ENCODE results near the gene GAPVD1. TPM values are rescaled to one million over a fixed set of nuclear protein-coding genes. Genes with fewer than 3 reads are reported as not detected.
A peak's percentile ranks its signal among the peaks of the same experiment; 100 is the strongest.
"Not testable (repeated sequence)": the region's sequence is repeated elsewhere in the genome, so short reads cannot be mapped to it uniquely, and the experiment has no call there.

Gene GAPVD1, protein sequence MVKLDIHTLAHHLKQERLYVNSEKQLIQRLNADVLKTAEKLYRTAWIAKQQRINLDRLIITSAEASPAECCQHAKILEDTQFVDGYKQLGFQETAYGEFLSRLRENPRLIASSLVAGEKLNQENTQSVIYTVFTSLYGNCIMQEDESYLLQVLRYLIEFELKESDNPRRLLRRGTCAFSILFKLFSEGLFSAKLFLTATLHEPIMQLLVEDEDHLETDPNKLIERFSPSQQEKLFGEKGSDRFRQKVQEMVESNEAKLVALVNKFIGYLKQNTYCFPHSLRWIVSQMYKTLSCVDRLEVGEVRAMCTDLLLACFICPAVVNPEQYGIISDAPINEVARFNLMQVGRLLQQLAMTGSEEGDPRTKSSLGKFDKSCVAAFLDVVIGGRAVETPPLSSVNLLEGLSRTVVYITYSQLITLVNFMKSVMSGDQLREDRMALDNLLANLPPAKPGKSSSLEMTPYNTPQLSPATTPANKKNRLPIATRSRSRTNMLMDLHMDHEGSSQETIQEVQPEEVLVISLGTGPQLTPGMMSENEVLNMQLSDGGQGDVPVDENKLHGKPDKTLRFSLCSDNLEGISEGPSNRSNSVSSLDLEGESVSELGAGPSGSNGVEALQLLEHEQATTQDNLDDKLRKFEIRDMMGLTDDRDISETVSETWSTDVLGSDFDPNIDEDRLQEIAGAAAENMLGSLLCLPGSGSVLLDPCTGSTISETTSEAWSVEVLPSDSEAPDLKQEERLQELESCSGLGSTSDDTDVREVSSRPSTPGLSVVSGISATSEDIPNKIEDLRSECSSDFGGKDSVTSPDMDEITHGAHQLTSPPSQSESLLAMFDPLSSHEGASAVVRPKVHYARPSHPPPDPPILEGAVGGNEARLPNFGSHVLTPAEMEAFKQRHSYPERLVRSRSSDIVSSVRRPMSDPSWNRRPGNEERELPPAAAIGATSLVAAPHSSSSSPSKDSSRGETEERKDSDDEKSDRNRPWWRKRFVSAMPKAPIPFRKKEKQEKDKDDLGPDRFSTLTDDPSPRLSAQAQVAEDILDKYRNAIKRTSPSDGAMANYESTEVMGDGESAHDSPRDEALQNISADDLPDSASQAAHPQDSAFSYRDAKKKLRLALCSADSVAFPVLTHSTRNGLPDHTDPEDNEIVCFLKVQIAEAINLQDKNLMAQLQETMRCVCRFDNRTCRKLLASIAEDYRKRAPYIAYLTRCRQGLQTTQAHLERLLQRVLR (N-terminal part only)
- 10 to 100 TPM; 26.5 to 47.1 (median 42.3) TPM for polyA plus RNA-seq (ENCODE audit: insufficient read depth in 1 of 5, insufficient read length in 5 of 5, low replicate concordance in 1 of 5)
- long read RNA-seq, donor 1, partial matches to known transcripts, result 0 of 2 reads
- long read RNA-seq, donor 1, other reads (novel, unspliced or antisense), result 0 of 2 reads
- long read RNA-seq, donor 2, result 0 reads
- long read RNA-seq, donor 3, result 0 reads
- long read RNA-seq, donor 4, partial matches to known transcripts, result 0 of 1 reads
- long read RNA-seq, donor 4, other reads (novel, unspliced or antisense), result 0 of 1 reads
- long read RNA-seq, donor 5, partial matches to known transcripts, result 0 of 2 reads
- long read RNA-seq, donor 5, other reads (novel, unspliced or antisense), result 0 of 2 reads
- long read RNA-seq, donor 6, result 0 reads
- long read RNA-seq, donor 7, partial matches to known transcripts, result 8 of 9 reads
- long read RNA-seq, donor 7, other reads (novel, unspliced or antisense), result 0 of 9 reads
- long read RNA-seq, donor 8, partial matches to known transcripts, result 8 of 8 reads
- long read RNA-seq, donor 8, other reads (novel, unspliced or antisense), result 0 of 8 reads

DNA sequence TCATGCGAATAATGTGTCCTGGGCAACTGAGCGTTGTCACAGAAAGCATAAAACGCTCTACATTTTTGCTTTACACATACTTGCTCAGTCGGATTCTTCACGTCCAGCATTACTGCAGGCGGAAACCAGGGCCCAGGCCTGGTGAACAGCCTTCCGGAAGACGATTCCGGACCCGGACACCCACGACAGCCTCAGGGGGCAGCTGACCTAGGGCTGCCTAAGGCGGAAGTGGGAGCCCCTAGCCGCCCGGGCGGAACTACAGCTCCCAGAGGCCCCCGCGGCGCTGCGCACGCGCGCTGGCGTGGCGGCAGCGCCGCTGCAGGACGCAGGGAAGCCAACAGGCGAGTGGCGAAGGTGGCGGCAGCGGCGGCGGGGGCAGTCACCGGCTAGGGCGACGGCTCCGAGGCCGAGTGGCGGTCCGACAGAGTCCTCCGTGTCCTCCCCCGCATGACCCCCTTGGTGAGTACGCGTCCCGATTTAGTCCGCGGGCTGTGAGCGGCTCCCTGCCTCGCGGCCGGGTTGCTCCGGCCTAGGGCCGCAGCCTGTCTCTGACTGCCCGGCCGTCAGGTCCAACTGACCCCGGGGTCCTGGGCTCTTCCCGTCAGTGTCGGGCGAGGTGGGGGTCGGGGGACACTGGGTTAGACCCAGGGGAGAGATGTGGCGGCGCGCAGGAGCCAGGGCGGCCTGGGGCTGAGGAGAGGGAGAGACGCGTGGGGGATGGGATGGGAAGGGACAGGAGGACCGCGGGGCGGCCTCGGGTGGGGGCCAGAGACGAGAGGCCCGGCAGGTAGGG, at the start of gene GAPVD1:
Gene GAPVD1, plus strand, starts transcription at position 326 of the 793 bp plus-strand sequence. CDS start 37,096 bp downstream, outside the sequence.
- peak; percentile 92 to 93 for DNase-seq

GRCh38 chr9:125214186-125214585, 47.4 kb upstream of the GAPVD1 start:
- no peak for DNase-seq

DNA sequence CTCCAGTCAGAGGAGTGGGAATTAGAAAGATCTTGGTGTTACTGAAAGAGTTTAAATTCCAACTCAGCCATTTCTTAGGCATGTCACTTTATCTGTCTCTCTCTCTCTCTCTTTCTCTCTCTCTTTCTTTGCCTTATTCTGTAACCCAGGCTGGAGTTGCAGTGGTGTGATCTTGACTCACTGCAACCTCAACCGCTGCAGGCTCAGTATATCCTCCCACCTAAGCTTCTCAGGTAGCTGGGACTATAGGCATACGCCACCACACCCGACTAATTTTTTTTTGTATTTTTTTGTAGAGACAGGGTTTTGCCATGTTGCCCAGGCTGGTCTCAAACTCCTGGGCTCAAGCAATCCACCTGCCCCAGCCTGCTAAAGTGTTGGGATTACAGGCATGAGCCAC, 43.0 kb upstream of the GAPVD1 start:
- DNase-seq, result no peak

DNA sequence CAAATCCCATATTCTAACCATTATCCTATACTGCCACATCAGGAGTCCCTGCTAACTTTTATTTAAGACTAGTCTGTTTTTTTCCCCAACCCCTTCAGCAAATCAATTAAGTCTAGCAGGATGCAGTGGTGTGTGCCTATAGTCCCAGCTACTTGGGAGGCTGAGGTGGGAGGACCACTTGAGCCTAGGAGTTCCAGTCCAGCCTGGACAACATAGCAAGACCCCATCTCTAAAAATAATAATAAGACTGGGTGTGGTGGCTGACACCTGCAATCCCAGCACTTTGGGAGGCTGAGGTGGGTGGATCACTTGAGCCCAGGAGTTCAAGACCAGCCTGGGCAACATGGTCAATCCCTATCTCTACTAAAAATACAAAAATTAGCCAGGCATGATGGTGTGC, 36.8 kb upstream of the GAPVD1 start:
- not testable (repeated sequence) for DNase-seq

GRCh38 chr9:125227761-125228160, 33.9 kb upstream of the GAPVD1 start:
- no peak for DNase-seq

- DNase-seq, result no peak
Observed at GRCh38 chr9:125233678-125234077, 27.9 kb upstream of the GAPVD1 start.

GRCh38 chr9:125234099-125234498, 27.5 kb upstream of the GAPVD1 start:
- DNase-seq, result not testable (repeated sequence)

GRCh38 chr9:125235804-125236519, 25.7 kb upstream of the GAPVD1 start:
- DNase-seq, result no peak

DNA sequence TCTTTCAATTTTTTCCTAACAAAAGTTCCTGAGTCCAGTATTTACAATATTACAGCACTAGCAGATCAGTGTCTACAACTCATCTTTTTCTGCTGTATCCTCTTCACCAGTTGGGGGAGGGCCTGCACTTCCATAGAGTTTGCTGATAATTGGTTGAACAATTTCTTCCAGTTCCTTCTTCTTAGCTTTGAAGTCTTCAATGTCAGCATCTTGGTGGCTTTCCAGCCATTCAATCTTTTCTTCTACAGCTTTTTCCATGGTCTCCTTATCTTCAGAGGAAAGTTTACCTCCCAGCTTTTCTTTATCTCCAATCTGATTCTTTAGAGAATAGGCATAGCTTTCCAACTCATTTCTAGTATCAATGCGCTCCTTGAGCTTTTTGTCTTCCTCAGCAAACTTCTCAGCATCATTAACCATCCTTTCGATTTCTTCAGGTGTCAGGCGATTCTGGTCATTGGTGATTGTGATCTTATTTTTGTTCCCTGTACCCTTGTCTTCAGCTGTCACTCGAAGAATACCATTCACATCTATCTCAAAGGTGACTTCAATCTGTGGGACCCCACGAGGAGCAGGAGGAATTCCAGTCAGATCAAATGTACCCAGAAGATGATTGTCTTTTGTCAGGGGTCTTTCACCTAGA, 25.0 kb upstream of the GAPVD1 start:
- not testable (repeated sequence) for DNase-seq

DNA sequence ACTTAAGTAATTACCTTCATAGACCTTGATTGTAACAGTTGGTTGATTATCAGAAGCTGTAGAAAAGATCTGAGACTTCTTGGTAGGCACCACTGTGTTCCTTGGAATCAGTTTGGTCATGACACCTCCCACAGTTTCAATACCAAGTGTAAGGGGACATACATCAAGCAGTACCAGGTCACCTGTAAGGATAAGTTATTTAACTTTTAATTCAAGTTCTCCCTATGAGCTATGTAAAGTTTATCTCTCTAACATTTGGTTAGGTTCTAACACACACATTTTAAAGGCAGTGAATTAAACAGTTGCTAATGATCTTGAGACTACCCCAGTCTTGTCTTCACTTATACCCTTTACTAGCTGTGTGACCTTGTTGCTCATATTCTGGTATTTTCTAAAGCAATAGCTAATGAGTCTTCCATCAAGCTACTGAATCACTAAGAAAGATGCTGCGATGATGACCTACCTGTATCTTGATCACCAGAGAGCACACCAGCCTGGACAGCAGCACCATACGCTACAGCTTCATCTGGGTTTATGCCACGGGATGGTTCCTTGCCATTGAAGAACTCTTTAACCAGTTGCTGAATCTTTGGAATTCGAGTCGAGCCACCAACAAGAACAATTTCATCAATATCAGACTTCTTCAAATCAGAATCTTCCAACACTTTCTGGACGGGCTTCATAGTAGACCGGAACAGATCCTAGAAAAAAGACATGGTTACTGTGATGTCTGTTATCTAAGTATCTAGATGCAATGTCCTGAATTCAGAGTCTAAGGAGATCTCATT, 23.3 kb upstream of the GAPVD1 start:
- no peak for DNase-seq

DNA sequence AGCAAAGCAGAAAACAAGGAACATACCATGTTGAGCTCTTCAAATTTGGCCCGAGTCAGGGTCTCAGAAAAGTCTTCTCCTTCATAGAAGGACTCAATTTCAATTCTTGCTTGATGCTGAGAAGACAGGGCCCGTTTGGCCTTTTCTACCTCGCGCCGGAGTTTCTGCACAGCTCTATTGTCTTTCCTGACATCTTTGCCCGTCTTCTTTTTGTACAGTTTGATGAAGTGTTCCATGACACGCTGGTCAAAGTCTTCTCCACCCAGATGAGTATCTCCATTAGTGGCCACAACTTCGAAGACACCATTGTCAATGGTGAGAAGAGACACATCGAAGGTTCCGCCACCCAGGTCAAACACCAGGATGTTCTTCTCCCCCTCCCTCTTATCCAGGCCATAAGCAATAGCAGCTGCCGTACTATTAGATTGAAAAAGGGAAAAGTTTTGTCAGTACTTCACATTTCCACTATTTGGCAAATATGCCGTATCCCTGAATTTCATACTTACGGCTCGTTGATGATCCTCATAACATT, 22.6 kb upstream of the GAPVD1 start:
- DNase-seq, result no peak

DNA sequence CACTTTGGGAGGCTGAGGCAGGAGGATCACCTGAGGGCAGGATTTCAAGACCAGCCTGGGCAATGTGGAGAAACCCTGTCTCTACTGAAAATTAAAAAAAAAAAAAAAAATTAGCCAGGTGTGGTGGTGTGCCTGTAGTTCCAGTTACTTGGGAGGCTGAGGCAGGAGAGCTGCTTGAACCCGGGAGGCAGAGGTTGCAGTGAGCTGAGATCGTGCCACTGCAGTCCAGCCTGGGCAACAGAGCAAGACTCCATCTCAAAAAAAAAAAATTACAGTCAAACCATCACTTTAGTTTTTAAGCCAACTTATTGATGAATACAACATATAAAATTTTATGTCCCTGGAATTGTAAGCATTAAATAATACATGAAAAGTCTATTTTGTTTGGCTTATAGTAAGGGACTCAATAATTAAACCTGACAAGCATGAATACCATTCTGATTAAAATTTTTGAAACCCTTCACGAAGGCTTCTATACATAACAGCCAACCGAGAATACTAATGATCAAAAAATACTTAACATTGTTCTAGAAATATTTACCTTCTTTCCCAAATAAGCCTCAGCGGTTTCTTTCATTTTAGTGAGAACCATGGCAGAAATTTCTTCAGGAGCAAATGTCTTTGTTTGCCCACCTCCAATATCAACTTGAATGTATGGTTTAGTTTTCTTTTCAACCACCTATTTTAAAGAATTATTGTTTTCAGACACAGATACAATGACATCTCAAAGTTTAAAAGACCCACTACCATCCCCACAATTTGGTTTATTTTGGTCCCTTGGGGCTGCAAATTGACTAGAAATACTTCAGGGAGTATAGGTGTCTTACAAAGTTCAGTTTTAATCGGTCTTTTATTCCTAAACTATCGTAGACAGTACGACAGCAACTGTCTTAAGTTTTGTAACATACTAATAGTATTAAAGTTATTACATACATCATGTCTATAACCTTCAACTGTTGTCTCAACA, 21.7 kb upstream of the GAPVD1 start:
- DNase-seq, result no peak

DNA sequence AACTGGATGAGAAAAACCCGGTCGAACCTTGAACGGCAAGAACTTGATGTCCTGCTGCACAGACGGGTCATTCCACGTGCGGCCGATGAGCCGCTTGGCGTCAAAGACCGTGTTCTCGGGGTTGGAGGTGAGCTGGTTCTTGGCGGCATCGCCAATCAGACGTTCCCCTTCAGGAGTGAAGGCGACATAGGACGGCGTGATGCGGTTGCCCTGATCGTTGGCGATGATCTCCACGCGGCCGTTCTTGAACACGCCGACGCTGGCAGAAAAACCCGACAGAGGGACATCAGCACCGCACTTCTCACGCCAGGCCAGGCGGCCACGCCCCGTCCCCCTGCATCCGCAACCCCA, 21.0 kb upstream of the GAPVD1 start:
- no peak for DNase-seq

- peak; percentile 99 to 100 for DNase-seq
Observed at GRCh38 chr9:125241000-125241862, 20.4 kb upstream of the GAPVD1 start, which contains the start of gene HSPA5. HSPA5 (minus strand) TSS chr9:125241343; CDS start chr9:125241126, 217 bp downstream.
